Measurements from ENCODE around the gene TTLL1.
"Not testable (repeated sequence)": the region's sequence is repeated elsewhere in the genome, so short reads cannot be mapped to it uniquely, and the experiment has no call there.

TTLL1 gene

GRCh38 chr22:43060183-43060582, 29.0 kb downstream of the TTLL1 start:
- DNase-seq = no peak

GRCh38 chr22:43057641-43058040, 31.6 kb downstream of the TTLL1 start:
- DNase-seq = no peak

GRCh38 chr22:43053176-43053575, 36.0 kb downstream of the TTLL1 start:
- peak; percentile 9 for DNase-seq

GRCh38 chr22:43050995-43051394, 38.2 kb downstream of the TTLL1 start:
- no peak for DNase-seq

- DNase-seq = no peak
These were observed 41.6 kb downstream of the TTLL1 start for GRCh38 chr22:43047605-43048004.

GRCh38 chr22:43044290-43044712, 44.9 kb downstream of the TTLL1 start:
- DNase-seq = no peak

GRCh38 chr22:43042101-43042780, 47.0 kb downstream of the TTLL1 start:
- peak; percentile 76 for DNase-seq

- no peak for DNase-seq
These were observed 49.4 kb downstream of the TTLL1 start for GRCh38 chr22:43039800-43040199.

GRCh38 chr22:43038325-43038724, 50.9 kb downstream of the TTLL1 start:
- no peak for DNase-seq

- peak; percentile 11 for DNase-seq
These were observed 52.8 kb downstream of the TTLL1 start for GRCh38 chr22:43036282-43036829.

GRCh38 chr22:43035250-43035649, 53.9 kb downstream of the TTLL1 start:
- no peak for DNase-seq

GRCh38 chr22:43031617-43032016, 57.6 kb downstream of the TTLL1 start:
- no peak for DNase-seq

- no peak for DNase-seq
These were observed 70.6 kb downstream of the TTLL1 start for GRCh38 chr22:43018615-43019014.

GRCh38 chr22:43017525-43018460, 71.4 kb downstream of the TTLL1 start:
- no peak for DNase-seq

- not testable (repeated sequence) for DNase-seq
These were observed 73.0 kb downstream of the TTLL1 start for GRCh38 chr22:43016150-43016549.

- DNase-seq = no peak
These were observed 73.5 kb downstream of the TTLL1 start for GRCh38 chr22:43015677-43016042.

- peak; percentile 97 for DNase-seq
These were observed 74.1 kb downstream of the TTLL1 start, which contains the start of gene PACSIN2 for GRCh38 chr22:43014869-43015676. TSS of gene PACSIN2 (minus strand) at chr22:43015149. CDS start at chr22:42912080, 103,069 bp downstream.

- peak; percentile 15 for DNase-seq
These were observed 74.8 kb downstream of the TTLL1 start for GRCh38 chr22:43014316-43014868.

GRCh38 chr22:43013355-43014315, 75.6 kb downstream of the TTLL1 start:
- DNase-seq = no peak

GRCh38 chr22:43012390-43012789, 76.8 kb downstream of the TTLL1 start:
- DNase-seq = no peak

GRCh38 chr22:43011079-43011478, 78.1 kb downstream of the TTLL1 start:
- DNase-seq = no peak

All from NCI-H1694 (cell line).